Ishikawa (cell line): ENCODE results near the gene GPR78.

Experiments used
- CEBPB ChIP-seq: IDR thresholded peaks from 2 replicates; pipeline ENCODE4 v1.6.1; 2012
- CREB1 ChIP-seq: IDR thresholded peaks from 2 replicates; pipeline ENCODE4 v1.6.1; 2012; ENCODE audit warnings: low read depth
- EGR1 ChIP-seq: IDR thresholded peaks from 2 replicates; pipeline ENCODE4 v1.6.1; 2012
- EP300 ChIP-seq: IDR thresholded peaks from 2 replicates; pipeline ENCODE4 v1.6.1; 2012; ENCODE audit warnings: borderline replicate concordance
- FOXM1 ChIP-seq: IDR thresholded peaks from 2 replicates; pipeline ENCODE4 v1.6.1; 2012; ENCODE audit warnings: low read depth, borderline replicate concordance
- MAX ChIP-seq: IDR thresholded peaks from 2 replicates; pipeline ENCODE4 v1.6.1; 2012
- NFIC ChIP-seq: IDR thresholded peaks from 2 replicates; pipeline ENCODE4 v1.6.1; 2012
- RAD21 ChIP-seq: IDR thresholded peaks from 2 replicates; pipeline ENCODE4 v1.6.1; 2012; ENCODE audit warnings: low read depth
- REST ChIP-seq: IDR thresholded peaks from 2 replicates; pipeline ENCODE4 v1.6.1; 2012; ENCODE audit warnings: low read depth, mild to moderate bottlenecking
- TAF1 ChIP-seq: IDR thresholded peaks from 2 replicates; pipeline ENCODE4 v1.6.1; 2012; ENCODE audit warnings: low read depth, mild to moderate bottlenecking
- TCF12 ChIP-seq: IDR thresholded peaks from 2 replicates; pipeline ENCODE4 v1.6.1; 2012; ENCODE audit warnings: low read depth
- TEAD4 ChIP-seq: IDR thresholded peaks from 2 replicates; pipeline ENCODE4 v1.6.1; 2012
- USF1 ChIP-seq: IDR thresholded peaks from 2 replicates; pipeline ENCODE4 v1.6.1; 2012
- YY1 ChIP-seq: IDR thresholded peaks from 2 replicates; pipeline ENCODE4 v1.6.1; 2012; ENCODE audit warnings: low read depth
- ZBTB7A ChIP-seq: IDR thresholded peaks from 2 replicates; pipeline ENCODE4 v1.6.1; 2012; ENCODE audit warnings: low read depth

GPR78 gene

GRCh38 chr4:8597791-8598190, 17.6 kb downstream of the GPR78 start:
- TF ChIP-seq TEAD4 (no peak), CREB1 (no peak), EP300 (no peak), EGR1 (no peak), TAF1 (no peak), FOXM1 (no peak), USF1 (no peak), YY1 (no peak), MAX (no peak), ZBTB7A (no peak), CEBPB (no peak), TCF12 (no peak), RAD21 (no peak), NFIC (no peak)

GRCh38 chr4:8598391-8599090, 18.3 kb downstream of the GPR78 start:
- no peak for TF ChIP-seq RAD21
- TF ChIP-seq FOXM1: no peak
- no peak for TF ChIP-seq ZBTB7A
- no peak for TF ChIP-seq USF1
- no peak for TF ChIP-seq MAX
- TF ChIP-seq REST: no peak
- TF ChIP-seq NFIC: no peak
- TF ChIP-seq TCF12: no peak
- TF ChIP-seq YY1: no peak
- TF ChIP-seq TAF1: no peak
- TF ChIP-seq CEBPB: no peak

GRCh38 chr4:8599091-8599460, 18.9 kb downstream of the GPR78 start:
- TF ChIP-seq USF1 (peak; percentile 50; the same call in 1 of the 2 replicates), EP300 (no peak), TEAD4 (no peak), YY1 (no peak), REST (no peak), CREB1 (no peak)

- no peak for TF ChIP-seq TEAD4
- peak; percentile 37; the same call in 1 of the 2 replicates for TF ChIP-seq EP300
- TF ChIP-seq MAX: peak; percentile 34; the same call in 1 of the 2 replicates
- no peak for TF ChIP-seq TCF12
- peak; percentile 92 for TF ChIP-seq NFIC
- TF ChIP-seq USF1: no peak
- TF ChIP-seq TAF1: no peak
- TF ChIP-seq EGR1: no peak
- no peak for TF ChIP-seq CREB1
- TF ChIP-seq CEBPB: no peak
- no peak for TF ChIP-seq FOXM1
These were observed 19.5 kb downstream of the GPR78 start for GRCh38 chr4:8599657-8600056.

- no peak for TF ChIP-seq TAF1
- TF ChIP-seq RAD21: no peak
- TF ChIP-seq EGR1: no peak
- TF ChIP-seq USF1: no peak
- TF ChIP-seq MAX: no peak
- TF ChIP-seq ZBTB7A: no peak
- TF ChIP-seq CREB1: no peak
- no peak for TF ChIP-seq YY1
- TF ChIP-seq EP300: no peak
- TF ChIP-seq TEAD4: no peak
- no peak for TF ChIP-seq REST
- no peak for TF ChIP-seq FOXM1
- no peak for TF ChIP-seq NFIC
These were observed 20.1 kb downstream of the GPR78 start for GRCh38 chr4:8600266-8600665.
